ENCODE results near the gene KIAA0586.
A peak's percentile ranks its signal among the peaks of the same experiment; 100 is the strongest.

The KIAA0586 gene

DNA sequence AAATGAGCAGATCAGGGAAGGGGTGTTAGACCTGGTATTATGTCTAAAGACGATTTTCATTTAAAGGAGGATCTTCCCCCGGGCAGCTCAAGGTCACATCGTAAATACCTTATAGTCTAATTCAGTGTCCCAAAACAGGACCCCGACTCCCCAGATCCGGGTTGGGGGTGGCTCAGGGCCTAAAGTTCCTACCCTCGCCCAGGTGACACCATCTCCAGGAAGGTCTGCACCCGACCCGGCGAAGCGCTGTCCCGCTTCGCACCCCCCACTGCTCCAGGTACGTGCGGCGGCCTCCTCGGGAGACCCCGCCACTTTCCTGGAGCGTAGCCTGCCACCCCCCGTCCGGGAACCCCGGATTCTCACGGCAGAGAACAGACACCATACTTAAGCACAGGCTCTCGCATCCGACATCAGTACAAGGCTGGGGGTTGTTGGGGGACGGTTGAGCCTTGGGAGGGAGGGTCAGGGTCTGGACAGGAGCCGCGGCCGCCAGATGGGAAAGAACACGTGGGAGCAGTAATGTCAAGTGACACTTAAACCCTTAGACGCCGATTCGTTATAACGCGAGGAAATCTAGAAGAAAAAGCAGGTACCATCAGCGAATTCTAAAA lies 744 bp upstream of the KIAA0586 start:
- intact Hi-C loops (cut with micrococcal nuclease): loop anchor here (1.0 to 10.0 kb wide), 5 partner anchors 30 to 1056 kb away; partner anchors contain the start of genes ARID4A, JKAMP, L3HYPDH and NAA30
- peaks cover 10% of the 10 kb centered on the region for H3K4me1 Mint-ChIP-seq (ENCODE audit: low read depth)
- H3K27me3 Mint-ChIP-seq: no peaks in the 10 kb centered on the region
- peak overlapping the region; percentile 85 for H3K4me3 Mint-ChIP-seq
- H3K36me3 Mint-ChIP-seq (ENCODE audit: low read depth): peaks cover 39% of the 10 kb centered on the region
- no peaks in the 10 kb centered on the region for H3K9me3 Mint-ChIP-seq
- peak overlapping the region; percentile 94 for H3K27ac Mint-ChIP-seq

DNA sequence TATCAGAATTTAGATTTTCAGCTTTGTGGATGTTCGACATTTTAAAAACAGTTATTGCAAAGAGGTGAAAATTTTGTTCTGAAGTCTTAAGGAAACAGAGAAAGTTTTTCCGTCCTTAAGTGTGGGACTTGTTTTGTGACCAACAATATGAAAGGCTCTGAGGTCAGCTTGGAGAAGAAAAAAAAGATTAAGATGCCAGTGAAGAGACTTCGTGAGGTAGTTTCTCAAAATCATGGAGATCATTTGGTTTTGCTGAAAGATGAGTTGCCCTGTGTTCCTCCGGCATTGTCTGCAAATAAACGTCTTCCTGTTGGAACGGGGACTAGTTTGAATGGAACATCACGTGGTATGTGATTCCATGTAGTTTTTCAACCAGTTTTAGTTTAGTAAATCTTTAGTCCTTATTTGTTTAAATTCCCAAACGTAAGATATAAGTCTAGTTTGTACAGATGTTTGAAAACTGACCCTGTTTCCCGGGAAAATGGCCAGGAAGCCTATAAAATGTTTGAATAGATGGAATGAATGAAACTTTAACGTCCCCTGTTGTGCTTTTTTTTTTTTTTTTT lies 682 bp downstream of the KIAA0586 start:
- Mint-ChIP-seq H3K27me3 (no peaks in the 10 kb centered on the region), H3K27ac (peak overlapping the region; percentile 94), H3K4me1 (ENCODE audit: low read depth) (peaks cover 10% of the 10 kb centered on the region), H3K4me3 (peak overlapping the region; percentile 85), H3K36me3 (ENCODE audit: low read depth) (peaks cover 40% of the 10 kb centered on the region), H3K9me3 (no peaks in the 10 kb centered on the region)
- intact Hi-C loops (cut with micrococcal nuclease): loop anchor here (5.0 to 10.0 kb wide), 3 partner anchors 131 to 1054 kb away; partner anchors contain the start of genes ARID4A, JKAMP, L3HYPDH and NAA30

GRCh38 chr14:58430156-58430555 lies 2.6 kb downstream of the KIAA0586 start:
- no peaks in the 10 kb centered on the region for H3K9me3 Mint-ChIP-seq
- H3K27ac Mint-ChIP-seq: no peak overlapping the region
- intact Hi-C loops (cut with micrococcal nuclease): no loop called here
- H3K4me3 Mint-ChIP-seq: no peak overlapping the region
- H3K27me3 Mint-ChIP-seq: no peaks in the 10 kb centered on the region
- peaks cover 50% of the 10 kb centered on the region for H3K36me3 Mint-ChIP-seq (ENCODE audit: low read depth)
- peaks cover 4% of the 10 kb centered on the region for H3K4me1 Mint-ChIP-seq (ENCODE audit: low read depth)

DNA sequence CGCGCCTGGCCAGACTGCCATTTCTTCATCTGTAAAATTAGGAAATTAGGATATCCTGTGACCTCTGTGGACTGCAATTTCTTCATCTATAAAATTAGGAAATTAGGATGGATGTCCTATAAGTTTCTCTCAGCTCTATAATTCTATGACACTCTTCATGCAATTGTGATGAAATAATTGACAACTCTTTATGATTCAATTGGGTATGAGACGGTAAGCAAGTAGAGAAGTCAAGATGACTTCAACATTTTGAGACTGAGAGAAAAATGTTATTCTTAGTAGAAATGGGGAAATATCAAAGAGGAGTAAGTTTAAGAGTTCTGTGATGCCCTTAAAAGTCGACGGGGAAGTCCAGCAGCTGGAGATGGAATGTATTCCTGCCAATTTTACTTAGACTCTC lies 12.0 kb downstream of the KIAA0586 start:
- Mint-ChIP-seq H3K27me3 (no peaks in the 10 kb centered on the region), H3K4me3 (no peak overlapping the region), H3K27ac (no peak overlapping the region), H3K4me1 (ENCODE audit: low read depth) (peaks cover 17% of the 10 kb centered on the region), H3K36me3 (ENCODE audit: low read depth) (peaks cover 69% of the 10 kb centered on the region), H3K9me3 (no peaks in the 10 kb centered on the region)
- intact Hi-C loops (cut with micrococcal nuclease): no loop called here

GRCh38 chr14:58444627-58445026 lies 17.1 kb downstream of the KIAA0586 start:
- Mint-ChIP-seq H3K4me3 (no peak overlapping the region), H3K36me3 (ENCODE audit: low read depth) (peaks cover 50% of the 10 kb centered on the region), H3K27me3 (no peaks in the 10 kb centered on the region), H3K9me3 (no peaks in the 10 kb centered on the region), H3K27ac (no peak overlapping the region), H3K4me1 (ENCODE audit: low read depth) (peaks cover 6% of the 10 kb centered on the region)
- intact Hi-C loops (cut with micrococcal nuclease): no loop called here

DNA sequence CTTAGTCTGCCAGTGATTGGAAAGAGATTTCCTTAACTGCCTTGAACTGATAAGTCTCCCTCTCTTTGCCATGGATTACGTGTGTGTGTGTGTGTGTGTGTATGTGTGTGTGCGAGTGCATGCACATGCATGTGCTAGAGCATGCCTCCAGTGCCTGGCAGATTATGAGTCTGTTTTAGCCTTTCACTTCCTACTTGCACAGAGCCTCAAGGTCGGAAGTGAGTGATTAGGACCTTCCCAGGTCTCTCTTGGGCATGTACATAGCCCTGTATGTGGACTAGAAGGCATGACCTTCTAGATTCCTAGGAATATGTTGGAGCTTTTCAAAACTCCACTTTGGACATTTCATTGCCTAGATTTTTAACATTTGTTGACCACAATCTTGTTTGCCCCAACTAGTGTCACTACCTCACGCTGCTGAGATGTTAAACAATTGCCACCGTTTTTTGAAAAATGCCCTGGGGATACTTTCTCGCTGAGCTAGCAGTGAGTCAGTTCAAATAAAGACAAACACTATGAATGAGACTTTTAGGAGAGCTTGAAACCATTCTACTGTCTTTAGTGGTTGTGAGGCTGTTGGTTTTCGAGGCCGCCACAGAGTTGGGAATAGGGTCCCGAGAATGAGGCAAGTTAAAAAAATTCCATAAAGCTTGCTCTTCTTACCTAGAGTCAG lies 28.2 kb downstream of the KIAA0586 start:
- H3K4me1 Mint-ChIP-seq (ENCODE audit: low read depth): no peaks in the 10 kb centered on the region
- H3K27me3 Mint-ChIP-seq: no peaks in the 10 kb centered on the region
- intact Hi-C loops (cut with micrococcal nuclease): no loop called here
- no peak overlapping the region for H3K4me3 Mint-ChIP-seq
- H3K9me3 Mint-ChIP-seq: no peaks in the 10 kb centered on the region
- peaks cover 78% of the 10 kb centered on the region for H3K36me3 Mint-ChIP-seq (ENCODE audit: low read depth)
- H3K27ac Mint-ChIP-seq: no peak overlapping the region

- Mint-ChIP-seq H3K4me3 (no peak overlapping the region), H3K36me3 (ENCODE audit: low read depth) (peaks cover 66% of the 10 kb centered on the region), H3K27me3 (no peaks in the 10 kb centered on the region), H3K4me1 (ENCODE audit: low read depth) (no peaks in the 10 kb centered on the region), H3K9me3 (no peaks in the 10 kb centered on the region), H3K27ac (no peak overlapping the region)
- intact Hi-C loops (cut with micrococcal nuclease): no loop called here
Observed at GRCh38 chr14:58460772-58461171, 33.3 kb downstream of the KIAA0586 start.

- intact Hi-C loops (cut with micrococcal nuclease): no loop called here
- Mint-ChIP-seq H3K27me3 (no peaks in the 10 kb centered on the region), H3K4me3 (no peak overlapping the region), H3K36me3 (ENCODE audit: low read depth) (peaks cover 51% of the 10 kb centered on the region), H3K27ac (no peak overlapping the region), H3K4me1 (ENCODE audit: low read depth) (no peaks in the 10 kb centered on the region), H3K9me3 (no peaks in the 10 kb centered on the region)
Observed at GRCh38 chr14:58463147-58463546, 35.6 kb downstream of the KIAA0586 start.

DNA sequence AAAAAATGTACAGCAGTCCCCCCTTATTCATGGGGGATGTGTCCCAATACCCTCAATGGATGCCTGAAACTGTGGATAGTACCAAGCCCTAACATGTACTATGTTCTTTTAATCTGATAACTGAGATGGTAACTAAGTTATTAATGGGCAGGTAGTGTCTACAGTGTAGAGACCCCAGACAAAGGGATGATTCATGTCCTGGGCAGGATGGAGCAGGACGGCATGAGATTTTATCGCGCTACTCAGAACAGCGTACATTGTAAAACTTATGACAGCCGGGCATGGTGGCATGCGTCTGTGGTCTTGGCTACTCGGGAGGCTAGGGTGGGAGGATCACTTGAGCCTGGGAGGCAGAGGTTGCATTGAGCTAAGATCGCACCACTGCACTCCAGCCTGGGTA lies 37.1 kb downstream of the KIAA0586 start:
- Mint-ChIP-seq H3K4me1 (ENCODE audit: low read depth) (no peaks in the 10 kb centered on the region), H3K36me3 (ENCODE audit: low read depth) (peaks cover 53% of the 10 kb centered on the region), H3K27ac (no peak overlapping the region), H3K4me3 (no peak overlapping the region), H3K9me3 (no peaks in the 10 kb centered on the region), H3K27me3 (no peaks in the 10 kb centered on the region)
- intact Hi-C loops (cut with micrococcal nuclease): no loop called here

DNA sequence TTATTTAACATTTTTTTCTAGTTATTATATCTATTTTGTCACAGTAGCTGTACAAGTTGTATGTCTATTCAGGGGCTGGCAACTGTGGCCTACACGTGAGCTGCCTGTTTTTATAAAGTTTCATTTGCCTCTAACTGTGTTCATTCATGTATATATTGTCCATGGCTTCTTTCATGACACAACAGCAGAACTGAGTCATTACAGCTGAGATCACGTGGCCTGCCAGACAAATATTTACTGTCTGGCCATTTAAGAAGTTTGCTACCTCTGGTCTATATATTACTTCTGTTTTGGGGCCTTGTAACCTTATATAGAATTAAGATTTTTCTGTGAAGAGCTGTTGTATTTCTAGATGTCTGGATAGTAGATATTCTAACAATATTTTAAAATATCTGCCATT lies 37.9 kb downstream of the KIAA0586 start:
- no peak overlapping the region for H3K27ac Mint-ChIP-seq
- intact Hi-C loops (cut with micrococcal nuclease): no loop called here
- no peaks in the 10 kb centered on the region for H3K4me1 Mint-ChIP-seq (ENCODE audit: low read depth)
- H3K9me3 Mint-ChIP-seq: no peaks in the 10 kb centered on the region
- H3K4me3 Mint-ChIP-seq: no peak overlapping the region
- peaks cover 49% of the 10 kb centered on the region for H3K36me3 Mint-ChIP-seq (ENCODE audit: low read depth)
- no peaks in the 10 kb centered on the region for H3K27me3 Mint-ChIP-seq

GRCh38 chr14:58466459-58466858 lies 38.9 kb downstream of the KIAA0586 start:
- no peaks in the 10 kb centered on the region for H3K9me3 Mint-ChIP-seq
- intact Hi-C loops (cut with micrococcal nuclease): no loop called here
- no peak overlapping the region for H3K27ac Mint-ChIP-seq
- no peaks in the 10 kb centered on the region for H3K4me1 Mint-ChIP-seq (ENCODE audit: low read depth)
- no peak overlapping the region for H3K4me3 Mint-ChIP-seq
- H3K27me3 Mint-ChIP-seq: no peaks in the 10 kb centered on the region
- H3K36me3 Mint-ChIP-seq (ENCODE audit: low read depth): peaks cover 42% of the 10 kb centered on the region

DNA sequence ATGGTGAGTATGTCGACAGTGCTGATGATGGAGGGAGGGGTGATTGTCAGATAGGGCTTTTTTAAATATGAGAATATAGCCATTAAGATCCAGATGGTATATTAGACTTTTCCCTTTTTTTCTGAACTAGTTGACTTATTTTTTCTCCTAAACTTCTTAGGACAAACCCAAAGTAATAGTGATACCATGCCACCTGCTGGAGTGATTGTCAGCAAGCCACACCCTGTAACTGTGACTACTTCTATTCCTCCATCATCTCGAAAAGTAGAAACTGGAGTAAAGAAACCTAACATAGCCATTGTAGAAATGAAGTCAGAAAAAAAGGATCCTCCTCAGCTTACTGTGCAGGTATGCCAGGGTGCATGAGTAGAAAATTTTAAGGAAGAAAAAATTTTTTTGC lies 40.1 kb downstream of the KIAA0586 start:
- Mint-ChIP-seq H3K4me3 (no peak overlapping the region), H3K27ac (no peak overlapping the region), H3K9me3 (no peaks in the 10 kb centered on the region), H3K4me1 (ENCODE audit: low read depth) (no peaks in the 10 kb centered on the region), H3K36me3 (ENCODE audit: low read depth) (peaks cover 41% of the 10 kb centered on the region), H3K27me3 (no peaks in the 10 kb centered on the region)
- intact Hi-C loops (cut with micrococcal nuclease): no loop called here

- Mint-ChIP-seq H3K36me3 (ENCODE audit: low read depth) (peaks cover 30% of the 10 kb centered on the region), H3K4me1 (ENCODE audit: low read depth) (no peaks in the 10 kb centered on the region), H3K27me3 (no peaks in the 10 kb centered on the region), H3K27ac (no peak overlapping the region), H3K4me3 (no peak overlapping the region), H3K9me3 (no peaks in the 10 kb centered on the region)
- intact Hi-C loops (cut with micrococcal nuclease): no loop called here
Observed at GRCh38 chr14:58469309-58469708, 41.8 kb downstream of the KIAA0586 start.

- Mint-ChIP-seq H3K9me3 (peaks cover 9% of the 10 kb centered on the region), H3K4me1 (ENCODE audit: low read depth) (peaks cover 19% of the 10 kb centered on the region), H3K27ac (no peak overlapping the region), H3K36me3 (ENCODE audit: low read depth) (peaks cover 29% of the 10 kb centered on the region), H3K27me3 (no peaks in the 10 kb centered on the region), H3K4me3 (no peak overlapping the region)
- intact Hi-C loops (cut with micrococcal nuclease): no loop called here
Observed at GRCh38 chr14:58476320-58476719, 48.8 kb downstream of the KIAA0586 start.

Measured in dendritic cell treated with granulocyte-macrophage colony-stimulating factor and Interleukin-4, amounts not matched to agents 40 ng/mL and 50 ng/mL, for 4 days (primary cell).